ENCODE results near the gene DEGS1.

The DEGS1 gene

GRCh38 chr1:224177356-224177999 lies 5.6 kb upstream of the DEGS1 start:
- DNase-seq (ENCODE audit: low read depth, low spot score) = no peak
- H3K4me3 ChIP-seq (ENCODE audit: low read length) = no peak overlapping the region

GRCh38 chr1:224178894-224179293 lies 4.1 kb upstream of the DEGS1 start:
- no peak for DNase-seq (ENCODE audit: low read depth, low spot score)

GRCh38 chr1:224180783-224181452 lies 2.1 kb upstream of the DEGS1 start:
- no peak for DNase-seq (ENCODE audit: low read depth, low spot score)

More at GRCh38 chr1:224178894-224179293, 4.1 kb upstream of the DEGS1 start:
- H3K4me3 ChIP-seq (ENCODE audit: low read length) = no peak overlapping the region

GRCh38 chr1:224181453-224181810 lies 1.6 kb upstream of the DEGS1 start:
- no peak overlapping the region for H3K4me3 ChIP-seq (ENCODE audit: low read length)

More at GRCh38 chr1:224180783-224181452, 2.1 kb upstream of the DEGS1 start:
- no peak overlapping the region for H3K4me3 ChIP-seq (ENCODE audit: low read length)

GRCh38 chr1:224182057-224182865 lies 779 bp upstream of the DEGS1 start:
- peak; percentile 89 for DNase-seq (ENCODE audit: low read depth, low spot score)
- H3K4me3 ChIP-seq (ENCODE audit: low read length) = peak overlapping the region; percentile 60

More at GRCh38 chr1:224181453-224181810, 1.6 kb upstream of the DEGS1 start:
- DNase-seq (ENCODE audit: low read depth, low spot score) = no peak

GRCh38 chr1:224183591-224184312 lies 712 bp downstream of the DEGS1 start:
- DNase-seq (ENCODE audit: low read depth, low spot score) = peak; percentile 27
- H3K4me3 ChIP-seq (ENCODE audit: low read length) = peak overlapping the region; percentile 60

- no peak for DNase-seq (ENCODE audit: low read depth, low spot score)
- H3K4me3 ChIP-seq (ENCODE audit: low read length) = no peak overlapping the region
Measured at GRCh38 chr1:224185208-224185607, 2.2 kb downstream of the DEGS1 start.

GRCh38 chr1:224188286-224188685 lies 5.2 kb downstream of the DEGS1 start:
- H3K4me3 ChIP-seq (ENCODE audit: low read length) = no peak overlapping the region
- DNase-seq (ENCODE audit: low read depth, low spot score) = no peak

- no peak overlapping the region for H3K4me3 ChIP-seq (ENCODE audit: low read length)
Measured at GRCh38 chr1:224189561-224189960, 6.5 kb downstream of the DEGS1 start.

GRCh38 chr1:224192082-224192788 lies 9.2 kb downstream of the DEGS1 start:
- no peak overlapping the region for H3K4me3 ChIP-seq (ENCODE audit: low read length)
- no peak for DNase-seq (ENCODE audit: low read depth, low spot score)

More at GRCh38 chr1:224189561-224189960, 6.5 kb downstream of the DEGS1 start:
- DNase-seq (ENCODE audit: low read depth, low spot score) = no peak

GRCh38 chr1:224193319-224193966 lies 10.4 kb downstream of the DEGS1 start:
- H3K4me3 ChIP-seq (ENCODE audit: low read length) = no peak overlapping the region
- no peak for DNase-seq (ENCODE audit: low read depth, low spot score)

GRCh38 chr1:224196813-224197600 lies 14.0 kb downstream of the DEGS1 start:
- no peak for DNase-seq (ENCODE audit: low read depth, low spot score)

GRCh38 chr1:224198572-224198971 lies 15.5 kb downstream of the DEGS1 start:
- no peak overlapping the region for H3K4me3 ChIP-seq (ENCODE audit: low read length)
- DNase-seq (ENCODE audit: low read depth, low spot score) = no peak

More at GRCh38 chr1:224196813-224197600, 14.0 kb downstream of the DEGS1 start:
- H3K4me3 ChIP-seq (ENCODE audit: low read length) = no peak overlapping the region

GRCh38 chr1:224199679-224200078 lies 16.6 kb downstream of the DEGS1 start:
- H3K4me3 ChIP-seq (ENCODE audit: low read length) = no peak overlapping the region
- no peak for DNase-seq (ENCODE audit: low read depth, low spot score)

GRCh38 chr1:224201383-224201782 lies 18.3 kb downstream of the DEGS1 start:
- no peak for DNase-seq (ENCODE audit: low read depth, low spot score)

GRCh38 chr1:224201853-224202252 lies 18.8 kb downstream of the DEGS1 start:
- no peak for DNase-seq (ENCODE audit: low read depth, low spot score)
- H3K4me3 ChIP-seq (ENCODE audit: low read length) = no peak overlapping the region

More at GRCh38 chr1:224201383-224201782, 18.3 kb downstream of the DEGS1 start:
- H3K4me3 ChIP-seq (ENCODE audit: low read length) = no peak overlapping the region

- H3K4me3 ChIP-seq (ENCODE audit: low read length) = no peak overlapping the region
- no peak for DNase-seq (ENCODE audit: low read depth, low spot score)
Measured at GRCh38 chr1:224203243-224204016, 20.4 kb downstream of the DEGS1 start.
